ENCODE results near the gene SLAMF9.

Gene SLAMF9

DNA sequence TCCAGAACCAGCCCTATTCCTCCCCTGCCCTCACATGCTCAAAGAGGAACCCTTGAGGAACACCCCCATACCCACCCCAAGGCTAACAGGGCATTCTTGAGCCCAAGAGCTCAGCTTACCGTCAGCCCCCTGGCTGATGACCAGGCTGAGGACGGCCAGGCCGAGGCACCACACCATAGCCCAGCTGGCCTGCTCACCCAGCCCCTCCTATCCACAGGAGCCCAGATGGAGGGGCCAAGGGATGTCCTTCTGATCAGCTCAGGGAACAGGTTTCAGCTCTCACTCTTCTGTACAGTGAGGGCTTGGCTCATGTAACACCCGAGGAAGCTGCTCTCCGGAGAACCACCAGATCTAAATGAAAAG is 10.8 kb downstream of the SLAMF9 start:
- no peaks in the 10 kb centered on the region for H3K27me3 ChIP-seq (ENCODE audit: low read length)
- H4K20me1 ChIP-seq (ENCODE audit: low read depth, low read length) = no peaks in the 10 kb centered on the region
- no peak overlapping the region for H3K4me2 ChIP-seq (ENCODE audit: low read depth, low read length, poor library complexity, severe bottlenecking)
- H2AFZ ChIP-seq (ENCODE audit: low read depth, low read length, severe bottlenecking) = no peak overlapping the region
- no peaks in the 10 kb centered on the region for H3K9me2 ChIP-seq (replicated peaks; ENCODE audit: insufficient read depth, low read length)
- H3K27ac ChIP-seq (ENCODE audit: low read depth, low read length) = no peak overlapping the region
- H3K36me3 ChIP-seq (ENCODE audit: low read length) = no peaks in the 10 kb centered on the region
- no peak overlapping the region for H3K4me3 ChIP-seq (ENCODE audit: insufficient read depth, low read length, poor library complexity, severe bottlenecking)
- no peaks in the 10 kb centered on the region for H3F3A ChIP-seq (ENCODE audit: insufficient read depth)
- no peak overlapping the region for H3K9ac ChIP-seq (ENCODE audit: low read length)
- H3K9me3 ChIP-seq (ENCODE audit: insufficient read depth, low read length) = no peaks in the 10 kb centered on the region
- TF ChIP-seq EZH2phosphoT487 (conservative IDR thresholded peaks at IDR 0.05; ENCODE audit: low read length) = no peak
- TF ChIP-seq, protein P1, sequence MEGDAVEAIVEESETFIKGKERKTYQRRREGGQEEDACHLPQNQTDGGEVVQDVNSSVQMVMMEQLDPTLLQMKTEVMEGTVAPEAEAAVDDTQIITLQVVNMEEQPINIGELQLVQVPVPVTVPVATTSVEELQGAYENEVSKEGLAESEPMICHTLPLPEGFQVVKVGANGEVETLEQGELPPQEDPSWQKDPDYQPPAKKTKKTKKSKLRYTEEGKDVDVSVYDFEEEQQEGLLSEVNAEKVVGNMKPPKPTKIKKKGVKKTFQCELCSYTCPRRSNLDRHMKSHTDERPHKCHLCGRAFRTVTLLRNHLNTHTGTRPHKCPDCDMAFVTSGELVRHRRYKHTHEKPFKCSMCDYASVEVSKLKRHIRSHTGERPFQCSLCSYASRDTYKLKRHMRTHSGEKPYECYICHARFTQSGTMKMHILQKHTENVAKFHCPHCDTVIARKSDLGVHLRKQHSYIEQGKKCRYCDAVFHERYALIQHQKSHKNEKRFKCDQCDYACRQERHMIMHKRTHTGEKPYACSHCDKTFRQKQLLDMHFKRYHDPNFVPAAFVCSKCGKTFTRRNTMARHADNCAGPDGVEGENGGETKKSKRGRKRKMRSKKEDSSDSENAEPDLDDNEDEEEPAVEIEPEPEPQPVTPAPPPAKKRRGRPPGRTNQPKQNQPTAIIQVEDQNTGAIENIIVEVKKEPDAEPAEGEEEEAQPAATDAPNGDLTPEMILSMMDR (IDR thresholded peaks at IDR 0.05; ENCODE audit: insufficient read depth, low read length, poor library complexity, severe bottlenecking) = no peak
- H3K79me2 ChIP-seq (ENCODE audit: insufficient read depth, low read length) = no peaks in the 10 kb centered on the region

DNA sequence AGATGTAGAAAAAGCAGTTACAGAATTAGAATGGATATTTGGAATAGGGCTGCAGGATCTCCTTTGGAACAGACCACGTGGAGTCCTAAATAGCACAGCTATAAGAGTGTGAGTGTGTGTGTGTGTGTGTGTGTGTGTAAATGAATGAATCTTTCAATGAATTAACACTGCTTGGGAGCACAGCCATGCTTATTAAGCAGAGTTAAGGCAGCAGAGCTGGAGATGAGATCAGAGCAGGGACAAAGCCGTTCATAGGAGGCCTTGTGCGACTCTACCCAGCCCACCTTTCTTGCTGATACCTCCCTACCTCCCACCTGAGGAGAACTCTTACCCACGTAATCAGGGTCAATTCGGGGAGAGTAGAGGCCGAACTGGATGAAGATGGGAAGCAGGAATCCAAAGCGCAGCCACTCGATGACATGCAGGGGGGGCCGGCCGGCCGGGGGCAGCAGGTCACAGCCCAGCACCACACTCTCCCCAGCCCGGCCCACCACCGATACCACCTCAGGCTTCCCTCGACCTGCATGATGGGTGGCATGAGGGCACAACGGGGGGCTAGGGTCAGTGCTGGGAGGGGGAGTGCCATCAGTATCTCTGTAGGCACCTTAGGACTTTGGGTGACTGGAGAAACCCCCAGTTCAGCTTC is 11.3 kb downstream of the SLAMF9 start:
- no peaks in the 10 kb centered on the region for H3K9me3 ChIP-seq (ENCODE audit: insufficient read depth, low read length)
- no peaks in the 10 kb centered on the region for H3K79me2 ChIP-seq (ENCODE audit: insufficient read depth, low read length)
- no peaks in the 10 kb centered on the region for H3K27me3 ChIP-seq (ENCODE audit: low read length)
- no peak overlapping the region for H3K27ac ChIP-seq (ENCODE audit: low read depth, low read length)
- H3K9ac ChIP-seq (ENCODE audit: low read length) = no peak overlapping the region
- no peaks in the 10 kb centered on the region for H3K36me3 ChIP-seq (ENCODE audit: low read length)
- H3K9me2 ChIP-seq (replicated peaks; ENCODE audit: insufficient read depth, low read length) = no peaks in the 10 kb centered on the region
- H3K4me3 ChIP-seq (ENCODE audit: insufficient read depth, low read length, poor library complexity, severe bottlenecking) = no peak overlapping the region
- H4K20me1 ChIP-seq (ENCODE audit: low read depth, low read length) = no peaks in the 10 kb centered on the region
- H2AFZ ChIP-seq (ENCODE audit: low read depth, low read length, severe bottlenecking) = no peak overlapping the region
- no peak overlapping the region for H3K4me2 ChIP-seq (ENCODE audit: low read depth, low read length, poor library complexity, severe bottlenecking)
- TF ChIP-seq EZH2phosphoT487 (conservative IDR thresholded peaks at IDR 0.05; ENCODE audit: low read length) = no peak
- TF ChIP-seq, protein P1 (IDR thresholded peaks at IDR 0.05; ENCODE audit: insufficient read depth, low read length, poor library complexity, severe bottlenecking) = no peak
- H3F3A ChIP-seq (ENCODE audit: insufficient read depth) = no peaks in the 10 kb centered on the region

DNA sequence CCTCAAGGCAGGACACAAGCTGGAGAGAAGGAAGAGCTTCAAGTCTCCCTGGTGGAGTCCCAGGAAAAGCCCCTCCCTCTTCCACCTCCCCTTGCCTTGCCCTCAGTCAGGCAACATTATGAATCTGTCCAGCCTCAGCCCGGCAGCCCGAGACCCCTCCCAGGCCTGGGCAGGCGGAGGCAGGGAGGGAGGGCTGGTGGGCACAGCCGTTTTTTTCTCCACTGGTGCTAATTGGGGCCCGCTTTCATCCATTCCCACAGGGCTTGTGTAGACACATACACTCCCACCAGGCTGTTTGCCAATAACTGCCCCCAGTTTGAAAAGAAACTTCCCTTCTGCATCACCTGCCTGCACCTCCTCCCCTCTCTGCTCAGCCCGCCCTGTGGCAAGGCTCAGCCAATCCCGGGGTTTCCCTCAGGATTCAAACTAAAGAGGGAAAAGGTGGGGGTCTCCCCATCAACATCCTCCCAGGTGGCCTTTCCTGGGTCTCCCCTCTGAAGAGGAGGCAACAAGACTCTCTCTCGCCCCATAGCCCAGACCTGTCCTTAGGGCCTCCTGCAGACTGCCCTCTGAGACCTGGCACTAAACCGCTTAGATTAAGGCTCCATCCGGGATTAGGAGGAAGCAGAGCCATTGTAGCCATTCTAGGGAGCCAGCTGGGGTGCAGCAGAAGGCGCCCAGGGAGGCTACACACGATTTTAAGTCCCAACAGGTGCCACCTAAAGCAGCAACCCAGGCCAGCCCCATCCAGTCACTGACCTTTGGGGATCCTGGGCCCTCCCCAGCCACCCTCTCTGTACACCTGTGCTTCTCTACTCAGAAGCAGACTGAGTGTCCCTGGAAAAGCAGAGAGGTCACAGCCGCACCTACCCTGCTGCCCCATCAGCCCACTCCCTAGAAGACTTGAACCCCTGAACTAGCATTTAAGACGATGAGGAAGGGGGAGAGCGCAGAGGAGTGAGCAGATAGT is 12.2 kb downstream of the SLAMF9 start:
- H3K4me2 ChIP-seq (ENCODE audit: low read depth, low read length, poor library complexity, severe bottlenecking) = no peak overlapping the region
- no peak overlapping the region for H3K27ac ChIP-seq (ENCODE audit: low read depth, low read length)
- no peak for TF ChIP-seq EZH2phosphoT487 (conservative IDR thresholded peaks at IDR 0.05; ENCODE audit: low read length)
- TF ChIP-seq, protein P1 (IDR thresholded peaks at IDR 0.05; ENCODE audit: insufficient read depth, low read length, poor library complexity, severe bottlenecking) = no peak
- no peaks in the 10 kb centered on the region for H3K27me3 ChIP-seq (ENCODE audit: low read length)
- no peaks in the 10 kb centered on the region for H3K9me3 ChIP-seq (ENCODE audit: insufficient read depth, low read length)
- H3K4me3 ChIP-seq (ENCODE audit: insufficient read depth, low read length, poor library complexity, severe bottlenecking) = no peak overlapping the region
- no peaks in the 10 kb centered on the region for H3F3A ChIP-seq (ENCODE audit: insufficient read depth)
- no peaks in the 10 kb centered on the region for H3K79me2 ChIP-seq (ENCODE audit: insufficient read depth, low read length)
- H3K9ac ChIP-seq (ENCODE audit: low read length) = no peak overlapping the region
- H3K36me3 ChIP-seq (ENCODE audit: low read length) = no peaks in the 10 kb centered on the region
- no peak overlapping the region for H2AFZ ChIP-seq (ENCODE audit: low read depth, low read length, severe bottlenecking)
- H3K9me2 ChIP-seq (replicated peaks; ENCODE audit: insufficient read depth, low read length) = no peaks in the 10 kb centered on the region
- H4K20me1 ChIP-seq (ENCODE audit: low read depth, low read length) = no peaks in the 10 kb centered on the region

All from SU-DHL-6 (cell line).